ENCODE measurements around the gene ZNF124.
"Not testable (repeated sequence)": the region's sequence is repeated elsewhere in the genome, so short reads cannot be mapped to it uniquely, and the experiment has no call there.

- not testable (repeated sequence) for TF ChIP-seq ZFP36 (IDR thresholded peaks at IDR 0.05; ENCODE audit: borderline replicate concordance, low read depth, low read length, partially characterized antibody); POLR2AphosphoS5 (IDR thresholded peaks at IDR 0.05; ENCODE audit: low read depth, low read length); SRSF1 (optimal IDR thresholded peaks at IDR 0.05; ENCODE audit: low read depth, low read length); CTCF (CRISPR knock-in tag; IDR thresholded peaks at IDR 0.05); ATF6 (CRISPR knock-in tag; conservative IDR thresholded peaks at IDR 0.05); MAF1 (CRISPR knock-in tag; IDR thresholded peaks at IDR 0.05; ENCODE audit: borderline replicate concordance); CREB1 (IDR thresholded peaks at IDR 0.05); CREB1 (CRISPR knock-in tag; IDR thresholded peaks at IDR 0.05); IRF2 (CRISPR knock-in tag; IDR thresholded peaks at IDR 0.05); ZKSCAN1 (IDR thresholded peaks at IDR 0.05; ENCODE audit: low read length); ZNF597 (CRISPR knock-in tag; IDR thresholded peaks at IDR 0.05)
These were observed 45.2 kb downstream of the ZNF124 start for GRCh38 chr1:247126601-247127000.

Measured in HepG2 (cell line).